Neural cell (in vitro differentiated cells): Measurements from ENCODE around the gene PRKCA. TPM values are rescaled to one million over a fixed set of nuclear protein-coding genes. Genes with fewer than 3 reads are reported as not detected.

Experiments used
- H2AFZ ChIP-seq: fragments of 200-600, 300-800 bp; sonication (generic), shearing (Covaris generic); 2 replicates; pipeline ENCODE4 v1.6.0; 2014; ENCODE audit warnings: low read depth, mild to moderate bottlenecking, antibody characterized with exemption, low read length, moderate library complexity
- H3F3A ChIP-seq: fragments of 200-600 bp; shearing (Covaris generic); 2 replicates; pipeline ENCODE4 v1.6.1; 2016; ENCODE audit warnings: mild to moderate bottlenecking, moderate library complexity, mixed read lengths, antibody characterized with exemption, low read length; ENCODE audit not compliant: insufficient read depth, poor library complexity, severe bottlenecking
- H3K27ac ChIP-seq: fragments of 200-600, 300-800 bp; sonication (generic), shearing (Covaris generic); 2 replicates; pipeline ENCODE4 v1.5.1; 2014; ENCODE audit warnings: mild to moderate bottlenecking, low read length, moderate library complexity
- H3K27me3 ChIP-seq: fragments of 300-800, 200-600 bp; sonication (generic), shearing (Covaris generic); 2 replicates; pipeline ENCODE4 v1.6.0; 2014; ENCODE audit warnings: mild to moderate bottlenecking, low read depth, low read length, moderate library complexity; ENCODE audit not compliant: insufficient read depth
- H3K36me3 ChIP-seq: fragments of 300-800, 200-600 bp; sonication (generic), shearing (Covaris generic); 2 replicates; pipeline ENCODE4 v1.5.1; 2014; ENCODE audit warnings: mild to moderate bottlenecking, antibody characterized with exemption, low read length, moderate library complexity; ENCODE audit not compliant: insufficient read depth
- H3K4me2 ChIP-seq: fragments of 300-800, 200-600 bp; sonication (generic), shearing (Covaris generic); 2 replicates; pipeline ENCODE4 v1.6.0; 2014; ENCODE audit warnings: mild to moderate bottlenecking, low read length
- H3K4me3 ChIP-seq: fragments of 300-800, 200-600 bp; sonication (generic), shearing (Covaris generic); 2 replicates; pipeline ENCODE4 v1.5.1; 2014; ENCODE audit warnings: mild to moderate bottlenecking, low read length, moderate library complexity
- H3K79me2 ChIP-seq: fragments of 200-600 bp; shearing (Covaris generic); replicated peaks from 2 replicates; pipeline ENCODE4 v1.6.0; 2014; ENCODE audit warnings: mild to moderate bottlenecking, low read length, moderate library complexity; ENCODE audit not compliant: insufficient read depth
- H3K9ac ChIP-seq: fragments of 300-800, 200-600 bp; sonication (generic), shearing (Covaris generic); 2 replicates; pipeline ENCODE4 v1.6.1; 2016; ENCODE audit warnings: mild to moderate bottlenecking, low read length, mixed read lengths
- H3K9me2 ChIP-seq: fragments of 200-600 bp; shearing (Covaris generic); 2 replicates; pipeline ENCODE4 v1.6.1; 2016; ENCODE audit warnings: mild to moderate bottlenecking, low read length, mixed read lengths; ENCODE audit not compliant: insufficient read depth
- H3K9me3 ChIP-seq: fragments of 200-600, 300-800 bp; sonication (generic), shearing (Covaris generic); 2 replicates; pipeline ENCODE4 v1.6.1; 2016; ENCODE audit warnings: mild to moderate bottlenecking, mixed run types, low read length, moderate library complexity, mixed read lengths
- H4K20me1 ChIP-seq: fragments of 200-600 bp; shearing (Covaris generic); 2 replicates; pipeline ENCODE4 v1.6.1; 2016; ENCODE audit warnings: mild to moderate bottlenecking, mixed run types; ENCODE audit not compliant: insufficient read depth
- CTCF ChIP-seq: fragments of 450-650 bp; IDR thresholded peaks from 2 replicates; pipeline ENCODE4 v1.5.1; 2014; ENCODE audit warnings: antibody characterized with exemption, mild to moderate bottlenecking, moderate library complexity; ENCODE audit not compliant: poor library complexity, severe bottlenecking
- EP300 ChIP-seq: fragments of 450-650 bp; conservative IDR thresholded peaks from 2 replicates; pipeline ENCODE4 v1.6.1; 2014; ENCODE audit warnings: antibody characterized with exemption, mild to moderate bottlenecking, moderate library complexity; ENCODE audit not compliant: poor library complexity, severe bottlenecking
- EZH2 ChIP-seq: fragments of 200-600, 300-800 bp; shearing (Covaris generic), sonication (generic); IDR thresholded peaks from 2 replicates; pipeline ENCODE4 v1.6.1; 2014; ENCODE audit warnings: antibody characterized with exemption, low read length, borderline replicate concordance, mild to moderate bottlenecking; ENCODE audit not compliant: insufficient read depth, poor library complexity, severe bottlenecking
- POLR2AphosphoS5 ChIP-seq: IDR thresholded peaks from 2 replicates; pipeline ENCODE4 v1.6.1; 2012
- RAD21 ChIP-seq: fragments of 450-650 bp; conservative IDR thresholded peaks from 2 replicates; pipeline ENCODE4 v1.6.1; 2014; ENCODE audit warnings: antibody characterized with exemption, mild to moderate bottlenecking, moderate library complexity
- REST ChIP-seq: IDR thresholded peaks from 2 replicates; pipeline ENCODE4 v1.6.1; 2012; ENCODE audit warnings: borderline replicate concordance
- SMC3 ChIP-seq: fragments of 450-650 bp; conservative IDR thresholded peaks from 2 replicates; pipeline ENCODE4 v1.6.1; 2014; ENCODE audit warnings: antibody characterized with exemption, mild to moderate bottlenecking, moderate library complexity; ENCODE audit not compliant: poor library complexity
- TAF1 ChIP-seq: IDR thresholded peaks from 2 replicates; pipeline ENCODE4 v1.6.1; 2012; ENCODE audit warnings: low read depth
- polyA plus RNA-seq: library from polyadenylated mRNA; depleted of rRNA; stranded (reverse); fragments of >200 nt; gene quantifications from 2 replicates; pipeline ENCODE4 v1.2.3, GENCODE V29; 2014

Gene PRKCA
- polyA plus RNA-seq, 1 donor from 2014 or later = 5.9 TPM

GRCh38 chr17:66585472-66585871, 283.1 kb downstream of the PRKCA start:
- Histone ChIP-seq H3K9me2 (no peaks in the 10 kb centered on the region), H4K20me1 (no peaks in the 10 kb centered on the region), H3K9ac (no peak overlapping the region), H2AFZ (no peak overlapping the region), H3F3A (no peaks in the 10 kb centered on the region), H3K27me3 (no peaks in the 10 kb centered on the region), H3K4me3 (no peak overlapping the region), H3K9me3 (no peaks in the 10 kb centered on the region), H3K79me2 (no peaks in the 10 kb centered on the region), H3K4me2 (no peak overlapping the region), H3K36me3 (no peaks in the 10 kb centered on the region), H3K27ac (no peak overlapping the region)
- TF ChIP-seq POLR2AphosphoS5 (no peak), RAD21 (no peak), CTCF (no peak), EP300 (no peak), SMC3 (no peak)

- no peak overlapping the region for H3K9ac ChIP-seq
- no peaks in the 10 kb centered on the region for H3K27me3 ChIP-seq
- H3F3A ChIP-seq = no peaks in the 10 kb centered on the region
- no peaks in the 10 kb centered on the region for H4K20me1 ChIP-seq
- H3K9me2 ChIP-seq = no peaks in the 10 kb centered on the region
- H3K36me3 ChIP-seq = no peaks in the 10 kb centered on the region
- no peak for TF ChIP-seq EZH2
- TF ChIP-seq REST = no peak
- TF ChIP-seq RAD21 = no peak
- no peak for TF ChIP-seq TAF1
- TF ChIP-seq POLR2AphosphoS5 = no peak
- no peak overlapping the region for H2AFZ ChIP-seq
- no peaks in the 10 kb centered on the region for H3K79me2 ChIP-seq
- H3K27ac ChIP-seq = no peak overlapping the region
- H3K9me3 ChIP-seq = no peaks in the 10 kb centered on the region
- H3K4me2 ChIP-seq = no peak overlapping the region
- H3K4me3 ChIP-seq = no peak overlapping the region
These were observed 287.5 kb downstream of the PRKCA start for GRCh38 chr17:66589892-66590291.

GRCh38 chr17:66593116-66593515, 290.7 kb downstream of the PRKCA start:
- Histone ChIP-seq H3K27me3 (no peaks in the 10 kb centered on the region), H3K27ac (no peak overlapping the region), H3K4me3 (no peak overlapping the region), H3K9ac (no peak overlapping the region), H3F3A (no peaks in the 10 kb centered on the region), H3K9me2 (no peaks in the 10 kb centered on the region), H4K20me1 (no peaks in the 10 kb centered on the region), H3K36me3 (no peaks in the 10 kb centered on the region), H3K9me3 (no peaks in the 10 kb centered on the region), H3K4me2 (no peak overlapping the region), H3K79me2 (no peaks in the 10 kb centered on the region), H2AFZ (no peak overlapping the region)
- TF ChIP-seq EP300 = no peak
